GM21390 (cell line): ENCODE results near the gene CD68.

Source experiments
- ATAC-seq: cut with Tn5 transposase; IDR thresholded peaks from one replicate; pipeline ENCODE4 v1.9.1; 2021; ENCODE audit not compliant: unreplicated experiment

The CD68 gene, protein sequence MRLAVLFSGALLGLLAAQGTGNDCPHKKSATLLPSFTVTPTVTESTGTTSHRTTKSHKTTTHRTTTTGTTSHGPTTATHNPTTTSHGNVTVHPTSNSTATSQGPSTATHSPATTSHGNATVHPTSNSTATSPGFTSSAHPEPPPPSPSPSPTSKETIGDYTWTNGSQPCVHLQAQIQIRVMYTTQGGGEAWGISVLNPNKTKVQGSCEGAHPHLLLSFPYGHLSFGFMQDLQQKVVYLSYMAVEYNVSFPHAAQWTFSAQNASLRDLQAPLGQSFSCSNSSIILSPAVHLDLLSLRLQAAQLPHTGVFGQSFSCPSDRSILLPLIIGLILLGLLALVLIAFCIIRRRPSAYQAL

GRCh38 chr17:7579001-7579833 lies at the start of gene CD68:
CD68 (plus strand) TSS chr17:7579638; CDS start chr17:7579678, 40 bp downstream.
- peak; percentile 38 for ATAC-seq

DNA sequence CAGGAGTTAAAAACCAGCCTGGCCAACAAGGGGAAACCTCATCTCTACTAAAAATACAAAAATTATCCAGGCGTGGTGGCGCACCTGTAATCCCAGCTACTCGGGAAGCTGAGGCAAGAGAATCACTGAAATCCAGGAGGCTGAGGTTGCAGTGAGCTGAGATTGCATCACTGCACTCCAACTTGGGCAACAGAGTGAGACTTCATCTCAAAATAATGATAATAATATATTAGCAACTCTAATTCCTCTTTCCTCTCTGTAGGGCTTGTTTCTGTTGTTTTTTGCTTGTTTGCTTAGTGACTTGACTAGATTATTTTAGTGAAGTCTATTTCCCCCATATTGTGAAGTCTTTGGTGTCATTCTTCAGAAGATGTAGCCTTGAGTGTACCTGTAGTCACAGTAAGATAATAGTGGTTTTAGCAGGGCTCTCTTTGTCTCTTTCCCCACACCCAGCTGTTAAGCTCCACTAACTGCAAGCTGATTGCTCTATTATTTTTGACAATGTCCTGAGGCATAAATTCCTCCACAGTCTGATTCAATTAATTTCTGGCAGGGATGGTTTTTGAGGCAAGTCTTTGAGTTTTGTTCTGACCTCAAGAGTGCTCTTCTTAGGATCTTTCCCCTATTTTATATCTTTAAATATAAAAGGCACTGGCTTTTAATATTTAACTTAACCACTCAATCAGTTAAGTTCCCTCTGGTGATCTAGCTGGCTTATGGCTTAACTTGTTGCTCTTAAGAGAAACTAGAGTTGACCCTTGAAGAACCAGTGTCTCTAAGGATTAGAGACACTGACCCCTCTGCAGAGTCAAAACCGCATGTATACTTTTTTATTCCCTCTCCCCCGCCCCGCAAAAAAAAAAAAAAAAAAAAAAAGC lies 49.2 kb upstream of the CD68 start:
- ATAC-seq, result no peak

- ATAC-seq, result no peak
Measured at GRCh38 chr17:7538050-7538449, 41.4 kb upstream of the CD68 start.

DNA sequence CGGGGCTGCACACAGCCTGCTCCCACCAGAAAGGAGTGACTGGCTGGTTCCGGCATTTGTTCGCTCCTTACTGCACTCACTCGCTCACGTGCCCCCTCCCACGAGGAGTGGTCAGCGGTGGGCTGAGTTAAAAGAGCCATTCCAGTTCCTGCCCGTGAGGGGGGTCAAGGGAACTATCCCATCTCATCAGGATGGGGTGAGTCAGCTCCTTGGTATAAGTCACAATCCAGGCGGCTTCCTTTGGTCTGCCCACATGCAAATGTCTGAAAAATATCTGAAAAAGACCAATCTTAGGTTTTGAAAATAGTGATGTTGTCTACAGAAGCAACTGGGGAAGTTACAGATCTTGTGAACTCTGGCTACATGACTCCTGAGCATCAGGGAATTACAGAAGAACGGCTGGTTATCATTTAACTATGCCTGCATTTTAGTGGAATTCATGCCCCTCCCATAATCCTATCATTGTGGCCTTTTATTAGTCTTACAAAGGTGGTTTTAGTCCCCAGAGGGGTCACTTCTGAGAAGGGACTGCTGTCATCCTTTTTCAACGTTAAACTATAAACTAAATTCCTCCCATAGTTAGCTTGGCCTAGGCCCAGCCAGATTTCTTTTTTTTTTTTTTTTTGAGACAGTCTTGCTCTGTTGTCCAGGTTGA lies 40.4 kb upstream of the CD68 start:
- ATAC-seq, result no peak

- no peak for ATAC-seq
Measured at GRCh38 chr17:7541074-7541621, 38.3 kb upstream of the CD68 start.

DNA sequence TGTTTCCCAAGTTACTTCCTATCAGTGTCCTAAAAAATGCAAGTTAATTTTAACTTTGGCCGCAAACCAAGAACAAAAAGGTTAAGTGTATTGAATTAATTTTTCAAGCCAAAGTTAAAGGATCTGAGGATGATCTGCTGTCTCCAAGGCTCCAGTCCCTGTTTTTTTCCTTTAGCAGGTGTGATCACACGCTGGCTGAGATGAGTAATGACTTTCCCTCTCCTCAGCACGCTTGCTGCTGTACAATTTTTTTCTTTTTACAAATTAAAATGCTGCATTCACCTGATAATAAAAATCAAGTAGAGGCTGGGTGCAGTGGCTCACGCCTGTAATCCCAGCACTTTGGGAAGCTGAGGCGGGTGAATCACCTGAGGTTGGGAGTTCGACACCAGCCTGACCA lies 34.5 kb upstream of the CD68 start:
- no peak for ATAC-seq

- no peak for ATAC-seq
Measured at GRCh38 chr17:7548585-7549400, 30.6 kb upstream of the CD68 start, which contains the start of gene TNFSF12. TNFSF12 (plus strand) TSS chr17:7549058; CDS start chr17:7549154, 96 bp downstream.

- ATAC-seq, result no peak
Measured at GRCh38 chr17:7549401-7550055, 29.9 kb upstream of the CD68 start.

DNA sequence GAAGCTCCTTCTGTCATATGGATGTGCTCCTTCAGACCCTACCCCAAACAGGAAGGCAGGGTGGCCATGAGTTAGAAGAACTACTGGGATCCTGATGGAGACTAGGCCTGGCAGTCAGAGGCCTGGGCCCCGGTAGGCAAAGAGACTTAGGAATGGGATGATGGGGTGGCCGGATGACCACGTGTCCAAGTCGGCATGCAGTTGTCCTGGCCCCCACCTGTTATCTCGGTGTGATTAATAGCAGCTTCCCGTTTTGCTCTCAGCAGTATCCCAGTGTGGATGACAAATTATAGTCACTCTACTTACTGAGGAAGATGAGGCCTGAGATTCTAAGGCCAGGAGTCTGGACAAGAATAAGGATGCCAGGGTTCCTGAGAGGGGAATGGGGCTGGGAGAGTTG lies 29.1 kb upstream of the CD68 start:
- no peak for ATAC-seq

DNA sequence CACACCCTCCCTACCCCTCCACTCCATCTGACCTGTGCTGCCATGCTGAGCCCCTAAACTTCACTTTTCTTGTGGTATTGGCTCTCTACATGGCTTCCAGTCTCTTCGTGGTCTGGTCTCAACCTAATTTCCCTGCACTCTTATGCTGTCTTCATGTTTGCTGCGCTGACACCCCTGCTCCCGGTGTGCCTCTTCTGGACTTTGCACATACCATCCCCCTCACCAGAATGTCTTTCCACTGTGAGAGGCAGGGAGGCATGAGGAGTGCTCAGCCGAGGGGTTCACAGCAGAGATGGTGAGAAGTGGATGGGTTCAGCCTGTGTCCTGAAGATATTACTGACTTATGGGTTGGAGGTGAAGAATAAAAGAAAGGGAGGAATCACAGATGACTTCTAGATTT lies 28.0 kb upstream of the CD68 start:
- ATAC-seq, result no peak

DNA sequence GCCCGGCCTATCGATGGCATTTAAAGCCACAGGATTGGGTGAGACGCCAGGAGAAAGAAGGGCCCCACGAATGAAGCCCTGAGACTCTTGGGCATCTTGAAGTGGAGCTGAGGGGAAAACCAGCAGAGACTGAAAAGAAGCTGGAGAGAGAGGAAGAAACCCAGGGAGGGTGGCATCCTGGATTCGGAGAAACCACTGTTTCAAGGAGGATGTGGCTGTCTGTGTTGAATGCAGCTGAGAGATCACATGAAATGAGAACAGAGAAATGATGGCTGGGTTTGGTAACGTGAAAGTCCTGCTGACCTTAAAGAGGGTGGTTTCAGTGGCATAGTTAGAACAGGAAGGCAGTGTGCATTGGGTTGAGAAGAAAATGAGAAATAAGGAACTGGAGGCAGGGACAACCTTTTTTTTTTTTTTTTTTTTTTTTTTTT lies 26.8 kb upstream of the CD68 start:
- ATAC-seq, result peak; percentile 60

- no peak for ATAC-seq
Measured at GRCh38 chr17:7553356-7553755, 26.1 kb upstream of the CD68 start.

DNA sequence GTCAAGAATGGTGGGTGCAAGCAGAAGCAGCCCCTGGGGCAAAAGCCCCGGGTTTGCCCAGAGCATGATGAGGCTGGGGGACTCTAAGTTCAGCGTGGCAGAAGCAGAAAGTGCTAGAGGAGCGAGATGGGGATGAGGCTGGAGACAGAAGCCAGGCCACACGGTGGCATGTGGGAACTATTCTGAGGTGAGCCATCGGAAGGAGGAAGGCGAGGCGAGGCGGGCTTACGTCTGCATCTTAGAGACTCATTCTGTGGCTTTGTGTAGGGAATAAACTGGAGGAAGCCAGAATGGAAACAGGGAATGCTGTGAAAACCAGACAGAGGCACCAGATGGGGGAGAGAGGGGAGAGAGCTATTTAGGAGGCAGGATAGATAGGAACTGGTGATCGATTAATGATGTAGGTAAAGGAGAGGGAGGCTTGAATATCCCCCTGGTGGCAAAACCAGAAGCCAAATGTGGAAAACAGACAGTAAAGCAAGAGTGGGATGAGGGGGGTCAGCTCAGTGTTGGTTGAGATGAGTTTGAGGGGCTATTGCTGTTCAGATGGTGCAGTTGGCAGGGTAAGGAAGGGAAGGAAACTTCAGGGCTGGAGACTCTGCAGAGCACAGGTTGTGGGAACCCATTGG lies 24.0 kb upstream of the CD68 start:
- ATAC-seq, result no peak

DNA sequence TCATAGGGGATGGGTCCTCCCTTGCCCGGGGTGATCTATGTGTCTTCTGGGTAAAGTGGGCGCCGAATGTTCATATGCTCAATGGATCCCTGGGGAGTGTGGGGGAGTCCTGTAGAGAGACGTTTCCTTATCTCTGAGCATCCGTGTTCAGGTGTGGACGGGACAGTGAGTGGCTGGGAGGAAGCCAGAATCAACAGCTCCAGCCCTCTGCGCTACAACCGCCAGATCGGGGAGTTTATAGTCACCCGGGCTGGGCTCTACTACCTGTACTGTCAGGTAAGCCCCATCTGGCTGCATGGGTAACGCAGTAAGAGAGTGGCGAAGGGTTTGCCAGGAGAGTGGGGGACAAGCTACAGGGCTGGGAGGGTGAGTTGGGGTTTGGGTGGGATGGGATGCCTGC lies 22.8 kb upstream of the CD68 start:
- no peak for ATAC-seq

DNA sequence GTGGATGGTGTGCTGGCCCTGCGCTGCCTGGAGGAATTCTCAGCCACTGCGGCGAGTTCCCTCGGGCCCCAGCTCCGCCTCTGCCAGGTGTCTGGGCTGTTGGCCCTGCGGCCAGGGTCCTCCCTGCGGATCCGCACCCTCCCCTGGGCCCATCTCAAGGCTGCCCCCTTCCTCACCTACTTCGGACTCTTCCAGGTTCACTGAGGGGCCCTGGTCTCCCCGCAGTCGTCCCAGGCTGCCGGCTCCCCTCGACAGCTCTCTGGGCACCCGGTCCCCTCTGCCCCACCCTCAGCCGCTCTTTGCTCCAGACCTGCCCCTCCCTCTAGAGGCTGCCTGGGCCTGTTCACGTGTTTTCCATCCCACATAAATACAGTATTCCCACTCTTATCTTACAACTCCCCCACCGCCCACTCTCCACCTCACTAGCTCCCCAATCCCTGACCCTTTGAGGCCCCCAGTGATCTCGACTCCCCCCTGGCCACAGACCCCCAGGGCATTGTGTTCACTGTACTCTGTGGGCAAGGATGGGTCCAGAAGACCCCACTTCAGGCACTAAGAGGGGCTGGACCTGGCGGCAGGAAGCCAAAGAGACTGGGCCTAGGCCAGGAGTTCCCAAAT lies 22.2 kb upstream of the CD68 start:
- ATAC-seq, result no peak

- ATAC-seq, result no peak
Measured at GRCh38 chr17:7557775-7558543, 21.5 kb upstream of the CD68 start.

DNA sequence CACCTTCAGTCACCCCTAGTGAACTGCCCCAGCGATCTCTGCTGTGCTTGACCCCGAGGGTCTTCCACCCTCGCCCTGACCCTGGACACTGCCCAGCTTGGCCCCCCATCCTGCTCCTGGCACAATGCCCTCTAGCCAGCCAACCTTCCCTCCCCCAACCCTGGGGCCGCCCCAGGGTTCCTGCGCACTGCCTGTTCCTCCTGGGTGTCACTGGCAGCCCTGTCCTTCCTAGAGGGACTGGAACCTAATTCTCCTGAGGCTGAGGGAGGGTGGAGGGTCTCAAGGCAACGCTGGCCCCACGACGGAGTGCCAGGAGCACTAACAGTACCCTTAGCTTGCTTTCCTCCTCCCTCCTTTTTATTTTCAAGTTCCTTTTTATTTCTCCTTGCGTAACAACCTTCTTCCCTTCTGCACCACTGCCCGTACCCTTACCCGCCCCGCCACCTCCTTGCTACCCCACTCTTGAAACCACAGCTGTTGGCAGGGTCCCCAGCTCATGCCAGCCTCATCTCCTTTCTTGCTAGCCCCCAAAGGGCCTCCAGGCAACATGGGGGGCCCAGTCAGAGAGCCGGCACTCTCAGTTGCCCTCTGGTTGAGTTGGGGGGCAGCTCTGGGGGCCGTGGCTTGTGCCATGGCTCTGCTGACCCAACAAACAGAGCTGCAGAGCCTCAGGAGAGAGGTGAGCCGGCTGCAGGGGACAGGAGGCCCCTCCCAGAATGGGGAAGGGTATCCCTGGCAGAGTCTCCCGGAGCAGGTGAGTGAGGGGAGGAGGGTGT lies 20.7 kb upstream of the CD68 start, which contains the start of gene TNFSF13:
TSS of gene TNFSF13 (plus strand) at position 207 of the 776 bp plus-strand sequence. CDS start at position 497, 290 bp downstream.
- ATAC-seq, result no peak
